Ovary (tissue), 3 donors: Measurements from ENCODE around the gene PAK5.

ENCODE experiments used
- CTCF ChIP-seq, 3 donors: fragments of 450-650 bp in 2 of 3; fragments of 200-600 bp in 1 of 3; IDR thresholded peaks; one replicate each; pipeline versions ENCODE4 v1.5.1 to v1.8.0; 2016 to 2022; ENCODE audit warnings: antibody characterized with exemption in 3 of 3, mild to moderate bottlenecking in 1 of 3
- EP300 ChIP-seq: sonication (generic); formaldehyde crosslinking; IDR thresholded peaks from one replicate; pipeline ENCODE4 v1.6.1; 2017; ENCODE audit warnings: antibody characterized with exemption
- POLR2A ChIP-seq: fragments of 450-650 bp; IDR thresholded peaks from one replicate; pipeline ENCODE4 v1.6.1; 2017; ENCODE audit warnings: antibody characterized with exemption, mild to moderate bottlenecking, moderate library complexity
- donor health status: DM: no; HTN: no; CAD: no.

- TF ChIP-seq CTCF (IDR thresholded peaks at IDR 0.05) (no peak), POLR2A (no peak), EP300 (no peak)
These were observed 23.2 kb downstream of the PAK5 start for GRCh38 chr20:9815632-9816031.
